DND-41 (cell line): Measurements from ENCODE around the gene NPFF.

Experiments
- ATAC-seq: fragments of 200-7000 bp; cut with Tn5 transposase; 3 replicates; pipeline ENCODE4 v1.9.1; 2021; ENCODE audit warnings: low read depth; ENCODE audit not compliant: insufficient read depth
- DNase-seq: peaks from one replicate; pipeline ENCODE4 v3.0.0-alpha.2; 2020
- H2AFZ ChIP-seq: 2 replicates; pipeline ENCODE4 v1.6.0; 2012; ENCODE audit warnings: low read depth, low read length
- H3K27ac ChIP-seq: 2 replicates; pipeline ENCODE4 v1.5.1; 2012; ENCODE audit warnings: low read length, inconsistent platforms
- H3K27me3 ChIP-seq: fragments of 200-600 bp; sonication (generic); 2 replicates; pipeline ENCODE4 v1.6.0; 2012; ENCODE audit warnings: low read length, mild to moderate bottlenecking, inconsistent platforms; ENCODE audit not compliant: insufficient read depth, poor library complexity
- H3K36me3 ChIP-seq: 2 replicates; pipeline ENCODE4 v1.5.1; 2012; ENCODE audit warnings: low read length, inconsistent platforms; ENCODE audit not compliant: insufficient read depth
- H3K4me1 ChIP-seq: 2 replicates; pipeline ENCODE4 v1.5.1; 2012; ENCODE audit warnings: mild to moderate bottlenecking, low read length; ENCODE audit not compliant: insufficient read depth
- H3K4me2 ChIP-seq: 2 replicates; pipeline ENCODE4 v1.6.0; 2012; ENCODE audit warnings: mild to moderate bottlenecking, moderate library complexity, low read length, inconsistent platforms; ENCODE audit not compliant: insufficient read depth
- H3K4me3 ChIP-seq, 2 experiments: fragments of 200-600 bp in 1 of 2; shearing (Covaris generic) in 1 of 2; 2 replicates each; pipeline ENCODE4 v1.5.1; 2012 to 2016; ENCODE audit warnings: inconsistent platforms in 2 of 2, low read length in 2 of 2, mild to moderate bottlenecking in 2 of 2, low read depth in 1 of 2, moderate library complexity in 1 of 2
- H3K79me2 ChIP-seq: 2 replicates; pipeline ENCODE4 v1.6.0; 2012; ENCODE audit warnings: low read length, inconsistent platforms; ENCODE audit not compliant: insufficient read depth
- H3K9ac ChIP-seq: 2 replicates; pipeline ENCODE4 v1.6.0; 2012; ENCODE audit warnings: low read depth, mild to moderate bottlenecking, inconsistent platforms, low read length, moderate library complexity
- H3K9me3 ChIP-seq: 2 replicates; pipeline ENCODE4 v1.5.1; 2012; ENCODE audit warnings: low read length, moderate library complexity, mild to moderate bottlenecking, inconsistent platforms; ENCODE audit not compliant: insufficient read depth, severe bottlenecking
- H4K20me1 ChIP-seq: 2 replicates; pipeline ENCODE4 v1.6.0; 2012; ENCODE audit warnings: low read length; ENCODE audit not compliant: insufficient read depth
- CTCF ChIP-seq: IDR thresholded peaks from 2 replicates; pipeline ENCODE4 v1.5.1; 2012; ENCODE audit warnings: borderline replicate concordance, low read length, moderate library complexity, mild to moderate bottlenecking; ENCODE audit not compliant: poor library complexity, severe bottlenecking; ENCODE audit errors: extremely low read depth
- EZH2 ChIP-seq: IDR thresholded peaks from 3 replicates; pipeline ENCODE4 v1.6.1; 2012; ENCODE audit warnings: borderline replicate concordance, low read depth, mild to moderate bottlenecking, moderate library complexity, low read length, inconsistent platforms; ENCODE audit not compliant: severe bottlenecking

NPFF gene

GRCh38 chr12:53472056-53472582, 35.2 kb downstream of the NPFF start:
- Histone ChIP-seq H4K20me1 (peaks cover 80% of the 10 kb centered on the region), H3K4me1 (no peaks in the 10 kb centered on the region), H3K4me2 (no peak overlapping the region), H3K4me3 (no peak overlapping the region), H3K36me3 (peaks cover 99% of the 10 kb centered on the region), H3K27ac (no peak overlapping the region), H3K9ac (no peak overlapping the region), H3K9me3 (no peaks in the 10 kb centered on the region), H3K79me2 (peaks cover 85% of the 10 kb centered on the region), H3K27me3 (no peaks in the 10 kb centered on the region), H2AFZ (no peak overlapping the region)
- no peak for DNase-seq
- 0 out of 3 replicates have a peak, but pooled peaks have one; percentile 25 for ATAC-seq
- TF ChIP-seq CTCF (no peak), EZH2 (no peak)

- Histone ChIP-seq H3K36me3 (peaks cover 99% of the 10 kb centered on the region), H3K4me2 (no peak overlapping the region), H4K20me1 (peaks cover 78% of the 10 kb centered on the region), H3K9ac (no peak overlapping the region), H3K79me2 (peaks cover 84% of the 10 kb centered on the region), H3K4me1 (peaks cover 3% of the 10 kb centered on the region; the same call in 1 of the 2 replicates), H2AFZ (no peak overlapping the region), H3K9me3 (no peaks in the 10 kb centered on the region), H3K4me3 (no peak overlapping the region), H3K27ac (no peak overlapping the region), H3K27me3 (no peaks in the 10 kb centered on the region)
- DNase-seq (no peak), ATAC-seq (no peak)
- no peak for TF ChIP-seq CTCF
- TF ChIP-seq EZH2, result no peak
These were observed 39.0 kb downstream of the NPFF start for GRCh38 chr12:53468282-53468681.

GRCh38 chr12:53467880-53468279, 39.4 kb downstream of the NPFF start:
- H2AFZ ChIP-seq, result no peak overlapping the region
- H3K4me3 ChIP-seq, result no peak overlapping the region
- peaks cover 99% of the 10 kb centered on the region for H3K36me3 ChIP-seq
- no peaks in the 10 kb centered on the region for H3K27me3 ChIP-seq
- peaks cover 85% of the 10 kb centered on the region for H3K79me2 ChIP-seq
- H3K9ac ChIP-seq, result no peak overlapping the region
- H3K9me3 ChIP-seq, result no peaks in the 10 kb centered on the region
- peaks cover 3% of the 10 kb centered on the region; the same call in 1 of the 2 replicates for H3K4me1 ChIP-seq
- H3K4me2 ChIP-seq, result no peak overlapping the region
- peaks cover 79% of the 10 kb centered on the region for H4K20me1 ChIP-seq
- DNase-seq (no peak), ATAC-seq (no peak)
- TF ChIP-seq CTCF (no peak), EZH2 (no peak)
- H3K27ac ChIP-seq, result no peak overlapping the region
